ENCODE measurements around the gene RIPK4.
"Not testable (repeated sequence)": the region's sequence is repeated elsewhere in the genome, so short reads cannot be mapped to it uniquely, and the experiment has no call there.

Gene RIPK4

GRCh38 chr21:41733951-41734689, 32.7 kb downstream of the RIPK4 start:
- DNase-seq: no peak

- no peak for DNase-seq
Measured at GRCh38 chr21:41731081-41731480, 35.8 kb downstream of the RIPK4 start.

DNA sequence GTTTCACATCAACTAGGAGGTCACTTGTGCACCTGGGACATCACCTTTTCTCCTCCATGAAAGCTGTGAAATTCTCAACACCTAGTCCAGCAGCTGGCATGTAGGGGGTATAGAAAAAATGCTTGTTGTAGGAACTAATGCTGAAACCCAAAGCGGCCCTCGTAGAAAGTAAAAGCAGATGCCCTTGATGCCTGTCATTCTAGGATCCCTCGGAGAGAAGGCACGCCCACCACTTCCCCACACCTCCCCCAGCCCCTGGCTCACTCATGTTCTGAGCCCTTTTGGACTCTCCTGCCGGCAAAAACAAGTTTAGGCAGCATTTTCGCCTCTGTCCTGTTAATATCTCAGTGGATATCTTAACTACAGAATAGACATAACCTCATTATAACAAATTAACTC, 36.5 kb downstream of the RIPK4 start:
- no peak for DNase-seq

DNA sequence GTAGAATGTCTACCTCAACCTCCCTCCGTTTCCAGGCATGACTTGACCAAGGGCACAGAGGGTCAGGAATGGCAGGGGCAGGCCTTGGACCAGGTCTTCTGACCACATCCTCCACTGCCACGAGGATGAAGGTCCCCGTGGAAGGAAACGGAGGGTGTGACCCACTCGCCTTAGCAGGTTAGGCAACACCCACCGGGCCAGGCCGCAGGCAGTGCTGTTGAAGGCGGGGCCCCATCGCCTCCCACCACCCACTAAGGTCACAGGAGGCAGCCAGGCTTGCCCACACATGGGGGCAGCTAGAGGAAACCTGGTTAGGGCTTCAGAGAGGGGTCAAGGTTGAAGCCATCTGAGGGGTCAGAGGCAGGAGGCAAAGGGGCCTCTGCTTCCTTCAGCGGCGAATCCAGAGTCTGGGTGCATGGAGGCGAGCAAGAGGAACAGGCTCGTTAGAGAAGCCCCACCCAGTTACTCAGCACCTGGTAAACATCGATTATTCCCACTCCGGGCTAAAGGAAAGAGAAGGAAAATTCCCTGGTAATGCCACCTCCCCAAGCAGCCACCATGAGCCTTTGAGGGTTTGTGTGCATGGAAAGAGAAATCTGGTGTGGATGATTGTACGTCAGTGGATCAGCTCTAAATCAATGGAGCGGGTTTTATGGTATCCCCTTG, 37.0 kb downstream of the RIPK4 start:
- DNase-seq: no peak

DNA sequence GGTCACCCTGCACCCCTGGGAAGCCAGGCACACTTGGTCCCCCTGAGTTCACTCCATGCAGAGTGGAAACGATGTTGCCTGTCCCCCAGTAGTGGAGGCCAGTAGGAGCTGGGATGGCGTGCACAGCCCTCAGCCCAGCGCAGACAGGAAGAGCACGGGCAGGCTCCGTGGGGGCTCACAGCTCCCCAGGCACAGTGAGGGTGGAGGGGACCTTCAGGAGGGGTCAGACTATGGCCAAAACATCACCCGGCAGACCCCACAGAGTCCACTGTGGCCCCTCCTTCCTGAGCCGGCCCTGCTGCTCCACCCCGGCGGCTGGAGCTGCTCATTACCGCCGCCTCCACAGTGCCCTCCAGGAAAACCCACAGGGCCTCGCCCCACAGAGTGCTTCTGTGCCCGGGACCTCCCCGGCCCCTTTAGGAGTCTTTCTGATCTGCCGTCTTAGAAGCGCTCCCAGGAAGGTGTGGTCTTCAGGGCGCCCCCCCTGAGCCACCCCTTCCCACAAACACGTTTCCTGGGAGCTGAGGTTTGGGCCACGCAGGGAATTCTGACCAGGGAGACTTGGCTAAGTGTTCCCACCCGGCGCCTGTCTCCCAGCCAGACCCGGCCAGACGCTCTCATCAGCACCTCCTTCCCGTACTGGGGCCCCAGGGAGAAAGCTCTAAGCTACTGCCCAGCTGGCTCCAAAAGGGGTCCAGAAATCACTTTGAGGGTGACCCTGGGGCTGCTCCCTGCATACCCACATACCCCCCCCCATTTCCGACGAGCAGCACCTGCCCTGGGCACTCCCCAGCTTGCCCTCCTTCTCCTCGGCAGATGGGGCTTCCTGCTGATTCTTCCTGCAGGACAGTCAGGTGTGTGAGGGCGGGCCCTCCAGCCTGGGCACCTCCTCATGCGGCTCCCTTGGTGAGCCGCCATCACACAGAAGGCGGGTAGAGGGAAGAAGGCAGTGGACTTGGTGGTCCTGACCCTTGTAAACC, 38.8 kb downstream of the RIPK4 start:
- no peak for DNase-seq

DNA sequence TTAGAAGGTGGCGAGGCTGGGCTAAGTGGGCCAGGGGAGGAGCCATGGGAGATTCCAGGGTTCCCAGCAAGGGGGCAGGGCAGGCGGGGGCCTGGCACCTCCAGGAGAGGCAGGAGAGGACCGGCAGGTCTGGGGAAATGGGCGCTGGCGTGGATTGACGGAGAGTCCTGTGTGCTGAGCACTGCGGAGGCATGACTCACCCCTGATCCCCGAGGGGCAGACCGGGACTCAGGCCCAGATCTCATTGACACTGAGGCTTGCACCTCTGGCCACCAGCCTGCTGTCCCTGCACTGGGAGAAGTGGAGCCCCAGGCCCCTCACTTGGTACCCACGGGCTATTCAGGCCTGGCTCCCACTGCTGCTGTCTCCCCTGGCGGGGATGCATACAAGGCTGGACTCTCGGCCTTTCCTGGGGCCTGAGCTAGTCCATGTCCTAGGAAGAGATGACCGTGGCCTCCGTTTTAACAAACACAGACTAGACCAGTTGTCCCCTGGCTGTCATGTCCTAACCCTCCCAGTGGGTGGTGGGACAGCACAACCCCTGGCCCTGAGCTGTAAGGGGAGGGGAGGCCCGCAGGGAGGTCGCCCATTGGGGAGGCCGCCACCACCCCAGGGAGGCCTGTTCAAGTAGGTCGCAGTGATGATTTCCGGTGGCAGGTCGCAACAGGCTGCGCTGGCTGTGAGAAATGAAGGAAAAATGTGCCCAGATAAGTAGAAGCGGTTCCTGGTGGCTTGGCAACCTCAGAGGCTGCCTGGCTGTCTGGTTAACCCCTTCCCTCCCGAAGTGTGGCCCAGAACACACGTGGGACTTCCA, 39.7 kb downstream of the RIPK4 start:
- DNase-seq: no peak

GRCh38 chr21:41726630-41726969, 40.3 kb downstream of the RIPK4 start:
- DNase-seq: no peak

- no peak for DNase-seq
Measured at GRCh38 chr21:41726058-41726558, 40.7 kb downstream of the RIPK4 start.

DNA sequence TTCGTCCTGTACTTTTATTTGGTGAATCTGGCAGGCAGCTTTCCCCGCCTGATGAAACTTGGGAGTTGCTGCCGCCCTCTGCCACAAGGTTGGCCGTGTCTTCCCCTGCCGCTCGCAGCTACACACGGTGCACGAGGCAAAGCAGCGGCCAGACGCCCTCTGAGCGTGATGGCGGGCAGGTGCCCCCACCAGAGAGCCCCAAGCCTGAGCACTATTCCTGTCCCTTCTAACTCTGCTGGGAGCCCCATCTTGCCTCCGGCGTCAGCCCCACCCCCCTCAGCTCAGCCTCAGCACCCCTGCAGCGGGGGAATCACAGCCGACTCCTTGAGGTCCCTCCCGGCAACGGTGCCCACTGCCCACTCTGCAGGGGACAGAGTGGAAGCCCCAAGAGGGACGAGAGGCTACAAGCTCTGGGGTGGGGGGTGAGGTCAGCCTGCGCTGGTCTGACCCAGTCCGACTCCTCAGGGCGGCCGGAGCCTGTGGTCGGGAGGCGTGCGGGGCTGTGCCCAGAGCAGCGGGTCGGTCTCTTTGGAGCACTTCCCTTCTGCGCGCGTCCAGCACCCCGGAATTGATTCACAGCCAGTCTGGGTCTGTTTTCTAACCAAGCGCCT, 41.3 kb downstream of the RIPK4 start:
- no peak for DNase-seq

DNA sequence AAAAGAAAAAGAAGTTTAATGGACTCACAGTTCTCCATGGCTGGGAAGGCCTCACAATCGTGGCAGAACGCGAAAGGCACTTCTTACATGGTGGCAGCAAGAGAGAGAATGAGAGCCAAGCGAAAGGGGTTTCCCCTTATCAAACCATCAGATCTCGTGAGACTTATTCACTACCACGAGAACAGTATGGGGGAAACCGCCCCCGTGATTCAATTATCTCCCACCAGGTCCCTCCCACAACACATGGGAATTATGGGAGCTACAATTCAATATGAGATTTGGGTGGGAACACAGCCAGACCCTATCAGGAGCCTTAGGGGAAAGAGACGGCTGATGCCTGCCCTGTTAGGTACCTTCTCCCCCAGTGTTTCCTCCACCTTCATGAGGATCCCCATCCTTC, 43.0 kb downstream of the RIPK4 start:
- DNase-seq: not testable (repeated sequence)

DNA sequence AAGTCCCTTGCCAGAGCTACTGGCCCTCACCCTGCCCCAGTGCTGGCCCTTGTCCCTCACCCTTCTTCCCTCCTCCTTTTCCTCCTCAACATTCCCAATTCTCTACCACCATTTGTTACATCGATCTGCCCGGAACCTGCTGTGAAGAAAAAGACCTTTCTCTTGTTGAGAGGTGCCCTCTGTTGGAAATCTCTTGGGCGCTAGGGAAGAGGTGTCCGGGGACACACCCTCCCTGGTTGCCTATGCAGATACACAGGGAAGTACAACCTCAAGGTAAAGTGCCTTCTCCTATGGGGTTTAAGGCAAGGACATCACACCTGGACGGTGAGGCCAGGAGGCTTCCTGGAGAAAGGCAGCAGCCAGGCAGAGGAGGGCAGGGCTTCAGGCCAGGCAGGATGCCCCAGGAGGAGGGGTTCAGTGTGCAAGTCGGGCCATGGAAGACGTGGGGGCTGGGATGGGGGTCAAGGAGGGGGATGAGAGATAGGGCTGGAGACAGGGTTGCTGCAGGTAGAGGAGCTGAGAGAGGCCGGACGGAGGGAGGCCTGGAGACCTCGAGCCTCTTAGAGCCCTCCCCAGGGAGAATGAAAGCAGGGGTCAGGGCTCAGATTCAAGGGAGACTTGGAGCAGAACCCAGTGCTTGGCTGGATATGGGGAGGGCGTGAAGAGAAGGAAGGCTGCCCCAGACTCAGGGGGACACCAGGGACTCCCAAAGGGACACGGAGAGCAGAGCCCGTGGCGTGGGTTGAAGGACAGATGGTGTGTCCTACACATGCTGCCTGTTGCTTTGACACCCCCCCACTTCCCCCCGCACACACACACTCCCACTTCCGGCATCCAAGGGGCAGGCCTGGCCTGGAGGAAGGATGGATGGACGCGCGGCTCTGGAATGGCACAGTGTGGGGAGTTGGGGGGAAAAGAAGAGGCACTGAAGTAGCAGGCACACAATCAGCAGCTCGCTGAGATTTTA, 44.5 kb downstream of the RIPK4 start:
- no peak for DNase-seq

DNA sequence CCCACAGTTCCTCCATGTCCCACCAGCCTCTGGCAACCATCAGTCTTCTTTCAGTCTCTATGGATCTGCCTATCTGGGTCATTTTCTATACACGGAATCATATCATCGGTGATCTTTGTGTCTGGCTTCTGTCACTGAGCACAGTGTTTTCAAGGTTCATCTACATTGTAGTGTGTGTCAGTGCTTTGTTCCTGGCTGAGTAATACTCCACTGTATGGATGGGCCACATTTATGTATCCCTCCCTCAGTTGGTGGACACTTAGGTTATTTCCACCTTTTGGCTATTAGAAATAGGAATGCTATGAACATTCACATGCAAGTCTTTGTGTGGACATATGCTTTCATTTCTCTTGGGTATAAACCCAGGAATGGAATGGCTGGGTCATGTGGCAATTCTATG, 46.6 kb downstream of the RIPK4 start:
- no peak for DNase-seq

DNA sequence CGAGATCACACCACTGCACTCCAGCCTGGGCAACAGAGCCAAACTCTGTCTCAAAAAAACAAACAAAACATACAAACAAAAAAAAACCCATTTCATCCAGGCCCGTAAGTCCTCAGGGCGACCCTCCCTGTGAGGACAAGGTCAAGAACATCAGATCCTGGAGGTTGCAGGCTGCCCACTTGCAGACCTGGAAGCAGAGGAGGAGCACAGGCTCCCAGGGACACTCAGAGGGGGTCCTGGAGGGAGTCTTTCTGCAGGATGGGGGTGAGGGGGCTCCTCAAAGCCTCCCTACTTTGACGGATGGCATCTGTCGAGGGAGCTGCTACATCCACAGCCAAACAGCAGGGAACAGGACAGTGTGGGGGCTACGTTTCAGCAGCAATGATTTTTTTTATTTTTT, 47.2 kb downstream of the RIPK4 start:
- no peak for DNase-seq

- DNase-seq: no peak
Measured at GRCh38 chr21:41717573-41718330, 49.1 kb downstream of the RIPK4 start.

DNA sequence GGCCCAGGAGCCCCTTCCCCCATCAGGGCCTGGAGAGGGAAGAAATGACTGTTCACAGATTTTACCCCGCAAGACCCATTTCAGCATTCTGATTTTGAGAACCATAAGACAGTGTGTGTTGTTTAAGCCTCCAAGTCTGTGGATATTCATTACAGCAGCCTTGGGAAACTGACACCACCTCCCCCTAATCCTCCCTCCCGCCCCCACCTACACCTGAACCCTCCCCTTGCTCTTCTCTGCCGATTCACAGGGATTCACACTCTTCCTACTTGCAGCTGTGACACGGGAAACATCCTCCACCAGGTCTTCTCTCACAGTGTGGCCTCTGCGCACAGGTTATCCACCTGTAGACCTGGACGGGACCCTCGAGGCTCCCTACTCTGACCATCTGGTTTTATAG, 50.1 kb downstream of the RIPK4 start:
- no peak for DNase-seq

DNA sequence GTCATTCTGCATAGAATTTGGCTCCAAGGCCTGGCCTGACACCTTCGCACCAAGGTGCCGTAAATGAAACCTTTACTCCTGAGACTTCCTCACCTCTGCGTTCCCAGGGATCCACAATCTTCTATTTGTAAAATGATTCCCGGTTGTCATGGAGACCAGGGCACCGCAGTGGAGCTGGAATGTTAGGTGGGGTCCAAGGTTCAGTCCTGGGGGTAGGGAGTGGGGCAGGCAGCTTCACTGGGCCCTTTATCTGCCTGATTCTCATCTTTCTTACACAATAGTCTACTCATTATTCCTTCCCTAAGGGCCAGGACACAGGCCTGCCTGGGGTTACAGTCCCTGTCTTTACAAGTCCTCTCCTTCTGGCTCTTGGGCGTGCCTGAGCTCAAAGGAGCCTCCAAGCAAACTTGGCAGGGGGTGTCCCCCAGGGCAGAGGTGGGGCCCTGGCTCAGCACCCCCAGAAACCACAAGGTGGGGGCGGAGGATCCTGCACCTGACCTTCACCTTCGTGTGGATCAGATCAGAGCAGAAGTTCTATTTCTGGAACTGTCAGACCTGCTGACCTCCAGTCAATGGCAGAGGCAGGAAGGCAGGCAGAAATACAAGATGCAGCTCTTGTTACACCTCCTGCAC, 51.1 kb downstream of the RIPK4 start:
- DNase-seq: no peak

GRCh38 chr21:41714299-41714865, 52.5 kb downstream of the RIPK4 start:
- DNase-seq: not testable (repeated sequence)

- no peak for DNase-seq
Measured at GRCh38 chr21:41713495-41714281, 53.2 kb downstream of the RIPK4 start.
